K562 (cell line): ENCODE measurements around the gene SSU72. TPM values are rescaled to one million over a fixed set of nuclear protein-coding genes. Genes with fewer than 3 reads are reported as not detected.

Source experiments
- ARID3A ChIP-seq: IDR thresholded peaks from 2 replicates; pipeline ENCODE4 v1.6.1; 2012; ENCODE audit warnings: low read depth, low read length, improper control_type of control experiment, borderline replicate concordance
- ARID4B ChIP-seq: sonication (generic); formaldehyde crosslinking; IDR thresholded peaks from 2 replicates; pipeline ENCODE4 v1.8.0; 2022; ENCODE audit warnings: mild to moderate bottlenecking, missing genetic modification reagents
- CHCHD3 ChIP-seq: fragments of 250-450 bp; sonication (Bioruptor Pico); IDR thresholded peaks from 2 replicates; pipeline ENCODE4 v2.1.2; 2022; ENCODE audit warnings: mild to moderate bottlenecking
- GATAD2A ChIP-seq: fragments of 450-650 bp; IDR thresholded peaks from 2 replicates; pipeline ENCODE4 v1.6.1; 2017
- GATAD2B ChIP-seq: fragments of 450-650 bp; IDR thresholded peaks from 2 replicates; pipeline ENCODE4 v1.6.1; 2017; ENCODE audit warnings: mild to moderate bottlenecking, borderline replicate concordance
- KHSRP ChIP-seq: fragments of 450-650 bp; IDR thresholded peaks from 2 replicates; pipeline ENCODE4 v1.6.1; 2017
- PRPF4 ChIP-seq: fragments of 200-400 bp; formaldehyde crosslinking; IDR thresholded peaks from one replicate; pipeline ENCODE4 v1.6.1; 2017; ENCODE audit warnings: low read length, low read depth, mild to moderate bottlenecking; ENCODE audit not compliant: insufficient read depth, poor library complexity, severe bottlenecking
- TFAP4 ChIP-seq: sonication (generic); formaldehyde crosslinking; IDR thresholded peaks from 2 replicates; pipeline ENCODE4 v1.8.0; 2022; ENCODE audit warnings: missing genetic modification reagents, mild to moderate bottlenecking, moderate library complexity, borderline replicate concordance
- USF1 ChIP-seq: sonication (generic); formaldehyde crosslinking; IDR thresholded peaks from 2 replicates; pipeline ENCODE4 v1.9.0; 2022; ENCODE audit warnings: mild to moderate bottlenecking, missing genetic modification reagents
- ZHX1 ChIP-seq: fragments of 150-350 bp; conservative IDR thresholded peaks from 2 replicates; pipeline ENCODE4 v1.6.1; 2014; ENCODE audit warnings: low read length
- polyA plus RNA-seq, 8 experiments: library from polyadenylated mRNA; depleted of rRNA in 4 of 8; stranded (reverse) in 5 of 8; unstranded in 3 of 8; fragments of >200 nt; fragmentation: Nextera tagmentation in 2 of 8; fragmentation: Illumina TruSeq in 1 of 8; extraction: Ambion mirVana in 2 of 8; extraction: Trizol in 1 of 8; gene quantifications; 2 replicates each; pipeline versions ENCODE4 v1.2.1 to v1.2.3, GENCODE V29; 2011 to 2014; ENCODE audit warnings: inconsistent platforms in 1 of 8, missing spikeins in 1 of 8
- total RNA-seq, 7 experiments: library from RNA; depleted of rRNA in 6 of 7; stranded (reverse); fragments of >200 nt in 6 of 7; fragmentation: Illumina TruSeq in 2 of 7; extraction: Trizol in 2 of 7; gene quantifications; 2 replicates each; pipeline versions ENCODE4 v1.2.1 to v1.2.3, GENCODE V29; 2011 to 2021; ENCODE audit warnings: low replicate concordance in 1 of 7
- TF ChIP-seq, protein P1 (sequence below), 2 experiments: fragments of 450-650 bp; conservative IDR thresholded peaks; 2 replicates each; pipeline ENCODE4 v1.6.1; 2017; ENCODE audit warnings: mild to moderate bottlenecking in 2 of 2, moderate library complexity in 2 of 2

Gene SSU72
- total and polyA plus RNA-seq, 9 of the 15 experiments (the other 6 are each of a cell fraction or from before 2014, with no cell fraction given): 70.8 to 201 (median 94.6) TPM

GRCh38 chr1:1554926-1555915, 19.4 kb downstream of the SSU72 start (continued):
- TF ChIP-seq ZHX1 (no peak), TFAP4 (CRISPR knock-in tag) (peak; percentile 21; the same call in 1 of the 2 replicates), PRPF4 (no peak), USF1 (peak; percentile 69), KHSRP (no peak), GATAD2A (no peak), CHCHD3 (CRISPR knock-in tag) (no peak), ARID3A (no peak), ARID4B (CRISPR knock-in tag) (0 out of 2 replicates have a peak, but pooled peaks have one; percentile 52), GATAD2B (no peak)
- TF ChIP-seq, protein P1, sequence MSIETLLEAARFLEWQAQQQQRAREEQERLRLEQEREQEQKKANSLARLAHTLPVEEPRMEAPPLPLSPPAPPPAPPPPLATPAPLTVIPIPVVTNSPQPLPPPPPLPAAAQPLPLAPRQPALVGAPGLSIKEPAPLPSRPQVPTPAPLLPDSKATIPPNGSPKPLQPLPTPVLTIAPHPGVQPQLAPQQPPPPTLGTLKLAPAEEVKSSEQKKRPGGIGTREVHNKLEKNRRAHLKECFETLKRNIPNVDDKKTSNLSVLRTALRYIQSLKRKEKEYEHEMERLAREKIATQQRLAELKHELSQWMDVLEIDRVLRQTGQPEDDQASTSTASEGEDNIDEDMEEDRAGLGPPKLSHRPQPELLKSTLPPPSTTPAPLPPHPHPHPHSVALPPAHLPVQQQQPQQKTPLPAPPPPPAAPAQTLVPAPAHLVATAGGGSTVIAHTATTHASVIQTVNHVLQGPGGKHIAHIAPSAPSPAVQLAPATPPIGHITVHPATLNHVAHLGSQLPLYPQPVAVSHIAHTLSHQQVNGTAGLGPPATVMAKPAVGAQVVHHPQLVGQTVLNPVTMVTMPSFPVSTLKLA (conservative IDR thresholded peaks at IDR 0.05): peak in 1 of 2 experiments; percentile 68; a peak in 2 of 4 replicates
